SK-N-SH (cell line): ENCODE results near the gene PCNT. TPM values are rescaled to one million over a fixed set of nuclear protein-coding genes. Genes with fewer than 3 reads are reported as not detected.

Experiments used
- CTCF ChIA-PET: fragments of 300-600, 350-600 bp; formaldehyde crosslinking; extraction: SDS; loops from one replicate; lab custom pipeline; 2021; lab: Yijun Ruan, JAX
- POLR2A ChIA-PET: fragments of 350-600 bp; sonication (Branson Sonifier 250); formaldehyde crosslinking; extraction: SDS; loops from one replicate; lab custom pipeline; 2020; ENCODE audit warnings: antibody characterized with exemption, inconsistent platforms; lab: Yijun Ruan, JAX
- DNase-seq: peaks from one replicate; pipeline ENCODE4 v3.0.0; 2012
- H2AFZ ChIP-seq: fragments of 200-600 bp; sonication (generic); 2 replicates; pipeline ENCODE4 v1.8.1; 2016; ENCODE audit warnings: antibody characterized with exemption, mild to moderate bottlenecking, low read depth
- H3F3A ChIP-seq: fragments of 200-600 bp; sonication (generic); replicated peaks from 2 replicates; pipeline ENCODE3; 2016; ENCODE audit warnings: antibody characterized with exemption, mild to moderate bottlenecking; ENCODE audit not compliant: insufficient read depth
- H3K27ac ChIP-seq, 2 experiments: fragments of 200-500 bp in 1 of 2; fragments of 200-600 bp in 1 of 2; sonication (Bioruptor generic) in 1 of 2; sonication (generic), shearing (Covaris generic) in 1 of 2; 2 replicates each; pipeline versions ENCODE4 v1.5.1 to v1.6.1; 2014 to 2016; ENCODE audit warnings: low read depth in 2 of 2, inconsistent platforms in 1 of 2, low read length in 1 of 2, mild to moderate bottlenecking in 1 of 2, mixed read lengths in 1 of 2
- H3K27me3 ChIP-seq: fragments of 200-600 bp; sonication (generic), shearing (Covaris generic); 2 replicates; pipeline ENCODE4 v1.6.1; 2016; ENCODE audit warnings: mixed run types; ENCODE audit not compliant: insufficient read depth
- H3K36me3 ChIP-seq, 2 experiments: fragments of 200-500 bp in 1 of 2; fragments of 200-600 bp in 1 of 2; sonication (Bioruptor generic) in 1 of 2; sonication (generic) in 1 of 2; replicated peaks in 1 of 2; 2 replicates each; pipeline versions ENCODE3 to v1.5.1; 2014 to 2016; ENCODE audit warnings: low read length in 1 of 2, mild to moderate bottlenecking in 1 of 2; ENCODE audit not compliant: insufficient read depth in 2 of 2, control insufficient read depth in 1 of 2
- H3K4me1 ChIP-seq, 2 experiments: fragments of 200-500 bp in 1 of 2; fragments of 200-600 bp in 1 of 2; sonication (Bioruptor generic) in 1 of 2; sonication (generic), shearing (Covaris generic) in 1 of 2; 2 replicates each; pipeline versions ENCODE4 v1.5.1 to v1.6.1; 2014 to 2016; ENCODE audit warnings: low read depth in 1 of 2, low read length in 1 of 2, mixed run types in 1 of 2; ENCODE audit not compliant: insufficient read depth in 2 of 2, control insufficient read depth in 1 of 2
- H3K4me2 ChIP-seq: fragments of 200-600 bp; sonication (generic), shearing (Covaris generic); 2 replicates; pipeline ENCODE4 v1.6.1; 2017; ENCODE audit warnings: mixed run types
- H3K4me3 ChIP-seq, 2 experiments: fragments of 200-500 bp in 1 of 2; fragments of 200-600 bp in 1 of 2; sonication (Bioruptor generic) in 1 of 2; sonication (generic), shearing (Covaris generic) in 1 of 2; 2 replicates each; pipeline versions ENCODE4 v1.5.1 to v1.8.1; 2014 to 2016; ENCODE audit warnings: low read depth in 2 of 2, inconsistent platforms in 1 of 2, low read length in 1 of 2, mild to moderate bottlenecking in 1 of 2, mixed read lengths in 1 of 2, moderate library complexity in 1 of 2
- H3K79me2 ChIP-seq: fragments of 200-600 bp; sonication (generic); 2 replicates; pipeline ENCODE4 v1.8.1; 2017; ENCODE audit warnings: mild to moderate bottlenecking; ENCODE audit not compliant: insufficient read depth
- H3K9ac ChIP-seq: fragments of 200-600 bp; sonication (generic); 2 replicates; pipeline ENCODE4 v1.6.1; 2017; ENCODE audit warnings: mixed run types
- H3K9me2 ChIP-seq: fragments of 200-600 bp; sonication (generic); 2 replicates; pipeline ENCODE4 v1.6.1; 2017; ENCODE audit warnings: mixed run types
- H3K9me3 ChIP-seq: fragments of 200-600 bp; sonication (generic); 2 replicates; pipeline ENCODE4 v1.6.1; 2017; ENCODE audit warnings: mixed run types, mild to moderate bottlenecking, moderate library complexity
- H4K20me1 ChIP-seq: fragments of 200-600 bp; sonication (generic); 2 replicates; pipeline ENCODE4 v1.6.1; 2017; ENCODE audit warnings: mild to moderate bottlenecking, mixed run types; ENCODE audit not compliant: insufficient read depth
- CTCF ChIP-seq: fragments of 200-600 bp; sonication (generic); IDR thresholded peaks from 2 replicates; pipeline ENCODE4 v1.6.1; 2017; ENCODE audit warnings: antibody characterized with exemption, mild to moderate bottlenecking, moderate library complexity
- EZH2phosphoT487 ChIP-seq: fragments of 200-600 bp; sonication (generic); IDR thresholded peaks from 2 replicates; pipeline ENCODE4 v1.6.1; 2017; ENCODE audit warnings: low read depth, mixed run types, mild to moderate bottlenecking, antibody characterized with exemption, moderate library complexity, borderline replicate concordance
- GATA2 ChIP-seq: sonication (generic); formaldehyde crosslinking; IDR thresholded peaks from 2 replicates; pipeline ENCODE4 v1.5.0; 2020; ENCODE audit warnings: mild to moderate bottlenecking, missing genetic modification reagents
- MEF2A ChIP-seq: IDR thresholded peaks from 2 replicates; pipeline ENCODE4 v1.4.0; 2012; ENCODE audit warnings: low read depth, borderline replicate concordance
- MXI1 ChIP-seq: IDR thresholded peaks from 2 replicates; pipeline ENCODE4 v1.6.1; 2012; ENCODE audit warnings: mild to moderate bottlenecking, low read depth, low read length, improper control_type of control experiment
- NRF1 ChIP-seq: IDR thresholded peaks from 2 replicates; pipeline ENCODE4 v1.6.1; 2012; ENCODE audit warnings: low read depth, mild to moderate bottlenecking, low read length
- RAD21 ChIP-seq: IDR thresholded peaks from 2 replicates; pipeline ENCODE4 v1.6.1; 2012; ENCODE audit warnings: mild to moderate bottlenecking, low read length
- RFX5 ChIP-seq: IDR thresholded peaks from 2 replicates; pipeline ENCODE4 v1.6.1; 2012; ENCODE audit warnings: mild to moderate bottlenecking, improper control_type of control experiment, low read length
- TAF1 ChIP-seq: IDR thresholded peaks from 2 replicates; pipeline ENCODE4 v1.6.1; 2012; ENCODE audit warnings: low read depth, mild to moderate bottlenecking, low read length, moderate library complexity, borderline replicate concordance
- TEAD4 ChIP-seq: IDR thresholded peaks from 2 replicates; pipeline ENCODE4 v1.4.0; 2012; ENCODE audit warnings: mild to moderate bottlenecking, borderline replicate concordance; ENCODE audit not compliant: insufficient read depth
- USF2 ChIP-seq: fragments of 150-350 bp; IDR thresholded peaks from 2 replicates; pipeline ENCODE4 v1.6.1; 2017; ENCODE audit warnings: antibody characterized with exemption, low read length, low read depth, borderline replicate concordance
- YY1 ChIP-seq: IDR thresholded peaks from 2 replicates; pipeline ENCODE4 v1.4.0; 2012; ENCODE audit warnings: low read depth, mild to moderate bottlenecking
- WGBS: methylation state at CpG from one replicate; pipeline ENCODE4 v1.1.6; 2017; ENCODE audit warnings: low lambda C conversion rate; 5-methylcytosine and 5-hydroxymethylcytosine counted together
- polyA plus RNA-seq, 3 experiments: library from polyadenylated mRNA; depleted of rRNA; stranded (reverse); fragments of >200 nt; gene quantifications; 2 replicates each; pipeline ENCODE4 v1.2.3, GENCODE V29; 2012
- TF ChIP-seq, protein P1 (sequence below): fragments of 150-350 bp; IDR thresholded peaks from 2 replicates; pipeline ENCODE4 v1.6.1; 2016; ENCODE audit warnings: mild to moderate bottlenecking, low read depth, low read length
- TF ChIP-seq, protein P2 (sequence below): IDR thresholded peaks from 2 replicates; pipeline ENCODE4 v1.4.0; 2012; ENCODE audit warnings: low read depth, borderline replicate concordance
- TF ChIP-seq, protein P3 (sequence below): IDR thresholded peaks from 2 replicates; pipeline ENCODE4 v1.4.0; 2012; ENCODE audit warnings: low read depth, borderline replicate concordance
- TF ChIP-seq, protein P4 (sequence below): IDR thresholded peaks from 2 replicates; pipeline ENCODE4; 2012

Gene PCNT
- polyA plus RNA-seq, 1 of the 3 experiments (the other 2 are of a cell fraction) = 15.7 TPM

DNA sequence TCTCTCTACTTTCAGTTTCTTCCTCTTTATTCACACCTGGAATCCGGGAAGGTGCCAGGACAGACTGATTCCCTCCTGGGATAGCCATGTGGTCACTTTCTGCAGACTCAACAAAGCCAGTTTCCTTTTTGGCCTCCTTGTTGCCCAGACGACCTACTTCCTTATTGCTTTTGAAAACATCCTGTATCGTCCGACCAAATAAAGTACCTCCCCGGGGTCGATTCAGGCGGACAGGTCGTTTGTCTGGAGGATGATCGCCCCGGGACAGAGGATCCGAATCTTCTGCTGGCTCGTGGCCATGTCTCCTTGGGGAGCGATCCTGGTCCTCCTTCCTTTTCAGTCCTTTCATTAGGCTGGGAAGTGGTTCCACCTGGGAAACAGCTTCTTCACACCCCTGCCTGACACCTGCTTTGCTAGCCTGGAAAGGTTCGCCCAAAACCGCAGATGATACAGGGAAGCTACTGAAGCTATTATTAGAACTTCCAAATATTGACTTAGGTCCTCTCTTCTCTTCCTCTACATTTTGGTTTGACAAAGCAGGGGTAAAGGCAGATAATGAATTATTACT lies 39.8 kb upstream of the PCNT start (continued):
- TF ChIP-seq, protein P1, sequence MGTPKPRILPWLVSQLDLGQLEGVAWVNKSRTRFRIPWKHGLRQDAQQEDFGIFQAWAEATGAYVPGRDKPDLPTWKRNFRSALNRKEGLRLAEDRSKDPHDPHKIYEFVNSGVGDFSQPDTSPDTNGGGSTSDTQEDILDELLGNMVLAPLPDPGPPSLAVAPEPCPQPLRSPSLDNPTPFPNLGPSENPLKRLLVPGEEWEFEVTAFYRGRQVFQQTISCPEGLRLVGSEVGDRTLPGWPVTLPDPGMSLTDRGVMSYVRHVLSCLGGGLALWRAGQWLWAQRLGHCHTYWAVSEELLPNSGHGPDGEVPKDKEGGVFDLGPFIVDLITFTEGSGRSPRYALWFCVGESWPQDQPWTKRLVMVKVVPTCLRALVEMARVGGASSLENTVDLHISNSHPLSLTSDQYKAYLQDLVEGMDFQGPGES = no peak
- no peak for TF ChIP-seq MEF2A
- TF ChIP-seq YY1 = no peak

DNA sequence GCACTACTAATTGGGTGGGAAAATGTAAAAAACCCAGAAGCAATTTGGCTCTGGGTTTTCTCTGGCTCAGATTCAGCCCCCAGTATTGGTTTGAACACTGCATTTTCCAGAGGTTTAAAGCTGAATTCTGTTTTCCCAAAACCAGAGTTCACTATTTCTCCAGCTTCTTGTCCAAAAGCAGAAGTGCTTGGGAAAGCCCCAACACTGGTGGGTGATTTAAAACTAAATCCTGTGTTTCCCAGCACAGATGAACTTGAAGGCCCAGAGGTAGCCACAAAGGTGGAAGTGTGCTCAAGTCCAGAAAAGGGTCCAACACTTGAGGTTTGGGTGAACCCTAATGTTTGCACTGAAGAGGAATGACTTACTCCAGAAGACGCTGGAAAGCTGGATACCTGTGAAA lies 39.2 kb upstream of the PCNT start:
- TF ChIP-seq, protein P2, sequence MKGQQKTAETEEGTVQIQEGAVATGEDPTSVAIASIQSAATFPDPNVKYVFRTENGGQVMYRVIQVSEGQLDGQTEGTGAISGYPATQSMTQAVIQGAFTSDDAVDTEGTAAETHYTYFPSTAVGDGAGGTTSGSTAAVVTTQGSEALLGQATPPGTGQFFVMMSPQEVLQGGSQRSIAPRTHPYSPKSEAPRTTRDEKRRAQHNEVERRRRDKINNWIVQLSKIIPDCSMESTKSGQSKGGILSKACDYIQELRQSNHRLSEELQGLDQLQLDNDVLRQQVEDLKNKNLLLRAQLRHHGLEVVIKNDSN = no peak
- peak overlapping the region; percentile 95 for H3K9ac ChIP-seq
- ChIA-PET CTCF (interaction anchor here (0.8 to 2.0 kb wide), 4 partner anchors 10 to 131 kb away, joined by 3 to 5 read pairs (median 3); no protein-coding TSS in a partner anchor), POLR2A (no interaction called here)
- H3K4me1 ChIP-seq = peaks cover 21 to 25% of the 10 kb centered on the region in 2 experiments
- no peaks in the 10 kb centered on the region for H3K27me3 ChIP-seq
- DNase-seq = no peak
- H2AFZ ChIP-seq = no peak overlapping the region
- H3K9me2 ChIP-seq = no peaks in the 10 kb centered on the region
- H3K79me2 ChIP-seq = peaks cover 84% of the 10 kb centered on the region
- H3K4me3 ChIP-seq = peak overlapping the region; percentile 72 to 77
- H3K27ac ChIP-seq = peak overlapping the region in 1 of 2 experiments; percentile 86; a peak in 2 of 4 replicates
- H3K4me2 ChIP-seq = peak overlapping the region; percentile 72
- H3K9me3 ChIP-seq = no peaks in the 10 kb centered on the region
- H3F3A ChIP-seq = peaks cover 14% of the 10 kb centered on the region
- H4K20me1 ChIP-seq = peaks cover 13% of the 10 kb centered on the region; the same call in 1 of the 2 replicates
- peaks cover 29 to 35% of the 10 kb centered on the region in 2 experiments for H3K36me3 ChIP-seq
- 92% methylated on average over 1 of the region's 1 CpG for WGBS

- H3K4me3 ChIP-seq = peak within 1 kb of the TSS; percentile 72 to 77
- H3K4me2 ChIP-seq = peak within 1 kb of the TSS; percentile 72
- H3K36me3 ChIP-seq = peaks cover 24 to 33% of the 10 kb centered on the region in 2 experiments
- peak within 1 kb of the TSS; percentile 88 for H2AFZ ChIP-seq
- peaks cover 21 to 25% of the 10 kb centered on the region in 2 experiments for H3K4me1 ChIP-seq
- peaks cover 14% of the 10 kb centered on the region for H3F3A ChIP-seq
- POLR2A ChIA-PET = no interaction called here
- H3K27me3 ChIP-seq = no peaks in the 10 kb centered on the region
- peak within 1 kb of the TSS; percentile 86 to 95 for H3K27ac ChIP-seq
- no peaks in the 10 kb centered on the region for H3K9me3 ChIP-seq
- H3K9me2 ChIP-seq = no peaks in the 10 kb centered on the region
- peak within 1 kb of the TSS; percentile 95 for H3K9ac ChIP-seq
- no peak for DNase-seq
- H4K20me1 ChIP-seq = peaks cover 13% of the 10 kb centered on the region; the same call in 1 of the 2 replicates
- H3K79me2 ChIP-seq = peaks cover 82% of the 10 kb centered on the region
- CTCF ChIA-PET = interaction anchor here (0.8 to 2.0 kb wide), 5 partner anchors 10 to 142 kb away, joined by 3 to 7 read pairs (median 3); no protein-coding TSS in a partner anchor
- WGBS = 7% methylated on average over 6 of the region's 6 CpGs
- TF ChIP-seq MEF2A = no peak
- no peak for TF ChIP-seq TAF1
- TF ChIP-seq RAD21 = no peak
- no peak for TF ChIP-seq MXI1
- TF ChIP-seq, protein P3, sequence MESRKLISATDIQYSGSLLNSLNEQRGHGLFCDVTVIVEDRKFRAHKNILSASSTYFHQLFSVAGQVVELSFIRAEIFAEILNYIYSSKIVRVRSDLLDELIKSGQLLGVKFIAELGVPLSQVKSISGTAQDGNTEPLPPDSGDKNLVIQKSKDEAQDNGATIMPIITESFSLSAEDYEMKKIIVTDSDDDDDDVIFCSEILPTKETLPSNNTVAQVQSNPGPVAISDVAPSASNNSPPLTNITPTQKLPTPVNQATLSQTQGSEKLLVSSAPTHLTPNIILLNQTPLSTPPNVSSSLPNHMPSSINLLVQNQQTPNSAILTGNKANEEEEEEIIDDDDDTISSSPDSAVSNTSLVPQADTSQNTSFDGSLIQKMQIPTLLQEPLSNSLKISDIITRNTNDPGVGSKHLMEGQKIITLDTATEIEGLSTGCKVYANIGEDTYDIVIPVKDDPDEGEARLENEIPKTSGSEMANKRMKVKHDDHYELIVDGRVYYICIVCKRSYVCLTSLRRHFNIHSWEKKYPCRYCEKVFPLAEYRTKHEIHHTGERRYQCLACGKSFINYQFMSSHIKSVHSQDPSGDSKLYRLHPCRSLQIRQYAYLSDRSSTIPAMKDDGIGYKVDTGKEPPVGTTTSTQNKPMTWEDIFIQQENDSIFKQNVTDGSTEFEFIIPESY = no peak
- TF ChIP-seq GATA2 (CRISPR knock-in tag) = no peak
- TF ChIP-seq NRF1 = no peak
- TF ChIP-seq TEAD4 = no peak
- no peak for TF ChIP-seq CTCF
- no peak for TF ChIP-seq USF2
- TF ChIP-seq RFX5 = no peak
- TF ChIP-seq, protein P4, sequence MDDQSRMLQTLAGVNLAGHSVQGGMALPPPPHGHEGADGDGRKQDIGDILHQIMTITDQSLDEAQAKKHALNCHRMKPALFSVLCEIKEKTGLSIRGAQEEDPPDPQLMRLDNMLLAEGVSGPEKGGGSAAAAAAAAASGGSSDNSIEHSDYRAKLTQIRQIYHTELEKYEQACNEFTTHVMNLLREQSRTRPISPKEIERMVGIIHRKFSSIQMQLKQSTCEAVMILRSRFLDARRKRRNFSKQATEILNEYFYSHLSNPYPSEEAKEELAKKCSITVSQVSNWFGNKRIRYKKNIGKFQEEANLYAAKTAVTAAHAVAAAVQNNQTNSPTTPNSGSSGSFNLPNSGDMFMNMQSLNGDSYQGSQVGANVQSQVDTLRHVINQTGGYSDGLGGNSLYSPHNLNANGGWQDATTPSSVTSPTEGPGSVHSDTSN = no peak
- no peak for TF ChIP-seq EZH2phosphoT487
These were observed 38.7 kb upstream of the PCNT start, which contains the start of gene MCM3AP for GRCh38 chr21:46285206-46285661. Gene MCM3AP, minus strand, starts transcription at chr21:46285611. Its CDS starts 325 bp downstream, at chr21:46285286.
